ENCODE data around the gene MAGEA9B.

DNA sequence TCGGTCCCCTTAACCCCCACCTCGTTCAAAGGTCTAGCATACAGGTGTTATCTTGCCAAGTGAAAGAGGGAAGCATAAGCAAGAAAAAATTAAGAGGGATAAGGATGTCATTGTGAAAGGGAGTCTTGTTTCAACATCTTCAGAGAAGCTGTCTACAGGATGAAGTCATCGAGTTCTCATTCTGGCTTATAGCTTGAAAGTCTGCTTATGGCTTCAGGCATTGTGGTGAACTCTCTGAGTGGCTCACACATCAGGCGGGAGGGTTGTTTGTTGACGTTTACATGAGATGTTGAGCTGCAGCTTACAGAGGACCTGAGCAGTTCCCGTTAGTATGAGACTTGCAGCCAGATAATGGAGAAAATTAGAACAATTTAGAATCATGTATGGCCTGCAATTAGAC lies 16.6 kb downstream of the MAGEA9B start:
- no peak for TF ChIP-seq POLR2AphosphoS5 (IDR thresholded peaks at IDR 0.05; ENCODE audit: low read depth, low read length)
- TF ChIP-seq, protein P1, sequence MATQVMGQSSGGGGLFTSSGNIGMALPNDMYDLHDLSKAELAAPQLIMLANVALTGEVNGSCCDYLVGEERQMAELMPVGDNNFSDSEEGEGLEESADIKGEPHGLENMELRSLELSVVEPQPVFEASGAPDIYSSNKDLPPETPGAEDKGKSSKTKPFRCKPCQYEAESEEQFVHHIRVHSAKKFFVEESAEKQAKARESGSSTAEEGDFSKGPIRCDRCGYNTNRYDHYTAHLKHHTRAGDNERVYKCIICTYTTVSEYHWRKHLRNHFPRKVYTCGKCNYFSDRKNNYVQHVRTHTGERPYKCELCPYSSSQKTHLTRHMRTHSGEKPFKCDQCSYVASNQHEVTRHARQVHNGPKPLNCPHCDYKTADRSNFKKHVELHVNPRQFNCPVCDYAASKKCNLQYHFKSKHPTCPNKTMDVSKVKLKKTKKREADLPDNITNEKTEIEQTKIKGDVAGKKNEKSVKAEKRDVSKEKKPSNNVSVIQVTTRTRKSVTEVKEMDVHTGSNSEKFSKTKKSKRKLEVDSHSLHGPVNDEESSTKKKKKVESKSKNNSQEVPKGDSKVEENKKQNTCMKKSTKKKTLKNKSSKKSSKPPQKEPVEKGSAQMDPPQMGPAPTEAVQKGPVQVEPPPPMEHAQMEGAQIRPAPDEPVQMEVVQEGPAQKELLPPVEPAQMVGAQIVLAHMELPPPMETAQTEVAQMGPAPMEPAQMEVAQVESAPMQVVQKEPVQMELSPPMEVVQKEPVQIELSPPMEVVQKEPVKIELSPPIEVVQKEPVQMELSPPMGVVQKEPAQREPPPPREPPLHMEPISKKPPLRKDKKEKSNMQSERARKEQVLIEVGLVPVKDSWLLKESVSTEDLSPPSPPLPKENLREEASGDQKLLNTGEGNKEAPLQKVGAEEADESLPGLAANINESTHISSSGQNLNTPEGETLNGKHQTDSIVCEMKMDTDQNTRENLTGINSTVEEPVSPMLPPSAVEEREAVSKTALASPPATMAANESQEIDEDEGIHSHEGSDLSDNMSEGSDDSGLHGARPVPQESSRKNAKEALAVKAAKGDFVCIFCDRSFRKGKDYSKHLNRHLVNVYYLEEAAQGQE (IDR thresholded peaks at IDR 0.05; ENCODE audit: insufficient read depth in 1 of 2, low read depth in 2 of 2, low read length in 2 of 2): no peak
